ENCODE results near the gene CYP2D6. TPM values are rescaled to one million over a fixed set of nuclear protein-coding genes. Genes with fewer than 3 reads are reported as not detected.
A peak's percentile ranks its signal among the peaks of the same experiment; 100 is the strongest.

CYP2D6 gene
- total and polyA plus RNA-seq, 7 experiments from 2014 or later: 0.11 to 13.3 (median 10.9) TPM; not detected in 1

GRCh38 chr22:42080287-42080686 lies 50.3 kb downstream of the CYP2D6 start:
- H3K36me3 Mint-ChIP-seq: peaks cover 0 to 24% (median 10%) of the 10 kb centered on the region in 5 donors
- peak overlapping the region; percentile 98 for H3K4me3 ChIP-seq (ENCODE audit: low read length)
- no peaks in the 10 kb centered on the region for H3K9me3 ChIP-seq (ENCODE audit: control insufficient read depth in 2 of 3, low read length in 3 of 3)
- H3K4me1 ChIP-seq (ENCODE audit: control insufficient read depth in 2 of 2, insufficient read depth in 2 of 2, low read length in 2 of 2): peaks cover 10 to 16% of the 10 kb centered on the region in 2 donors
- intact Hi-C loops (cut with micrococcal nuclease): loop anchor here (1.0 to 10.0 kb wide), 2 partner anchors 82 to 775 kb away; partner anchors contain the start of genes ARFGAP3 (in 1 of the 2) and WBP2NL (in 1 of the 2)
- peak overlapping the region; percentile 94 to 99 (median 96) for H3K4me3 Mint-ChIP-seq
- peaks cover 6 to 45% (median 36%) of the 10 kb centered on the region in 7 donors for H3K4me1 Mint-ChIP-seq
- POLR2A ChIA-PET: interaction anchor here (0.6 to 5.0 kb wide), 27 partner anchors 10 to 698 kb away, joined by 3 to 136 read pairs (median 4); partner anchors contain the start of genes CCDC134, NAGA, NDUFA6 and POLDIP3
- H3K27ac Mint-ChIP-seq: peak overlapping the region; percentile 96 to 99 (median 99)
- no peaks in the 10 kb centered on the region for H3K9me3 Mint-ChIP-seq
- CTCF ChIA-PET: interaction anchor here (0.5 to 1.8 kb wide), 4 partner anchors 9 to 794 kb away, joined by 3 to 6 read pairs (median 4); no protein-coding TSS in a partner anchor
- ATAC-seq (no peak), DNase-seq (no peak)
- H3K36me3 ChIP-seq (ENCODE audit: control insufficient read depth in 2 of 3, insufficient read depth in 3 of 3, low read length in 3 of 3): peaks cover 3 to 32% (median 13%) of the 10 kb centered on the region in 3 experiments
- H3K27me3 Mint-ChIP-seq: no peaks in the 10 kb centered on the region
- no peaks in the 10 kb centered on the region for H3K27me3 ChIP-seq (ENCODE audit: control insufficient read depth in 2 of 2, insufficient read depth in 2 of 2, low read length in 2 of 2)
- H3K27ac ChIP-seq (ENCODE audit: low read depth, low read length): peak overlapping the region; percentile 97

DNA sequence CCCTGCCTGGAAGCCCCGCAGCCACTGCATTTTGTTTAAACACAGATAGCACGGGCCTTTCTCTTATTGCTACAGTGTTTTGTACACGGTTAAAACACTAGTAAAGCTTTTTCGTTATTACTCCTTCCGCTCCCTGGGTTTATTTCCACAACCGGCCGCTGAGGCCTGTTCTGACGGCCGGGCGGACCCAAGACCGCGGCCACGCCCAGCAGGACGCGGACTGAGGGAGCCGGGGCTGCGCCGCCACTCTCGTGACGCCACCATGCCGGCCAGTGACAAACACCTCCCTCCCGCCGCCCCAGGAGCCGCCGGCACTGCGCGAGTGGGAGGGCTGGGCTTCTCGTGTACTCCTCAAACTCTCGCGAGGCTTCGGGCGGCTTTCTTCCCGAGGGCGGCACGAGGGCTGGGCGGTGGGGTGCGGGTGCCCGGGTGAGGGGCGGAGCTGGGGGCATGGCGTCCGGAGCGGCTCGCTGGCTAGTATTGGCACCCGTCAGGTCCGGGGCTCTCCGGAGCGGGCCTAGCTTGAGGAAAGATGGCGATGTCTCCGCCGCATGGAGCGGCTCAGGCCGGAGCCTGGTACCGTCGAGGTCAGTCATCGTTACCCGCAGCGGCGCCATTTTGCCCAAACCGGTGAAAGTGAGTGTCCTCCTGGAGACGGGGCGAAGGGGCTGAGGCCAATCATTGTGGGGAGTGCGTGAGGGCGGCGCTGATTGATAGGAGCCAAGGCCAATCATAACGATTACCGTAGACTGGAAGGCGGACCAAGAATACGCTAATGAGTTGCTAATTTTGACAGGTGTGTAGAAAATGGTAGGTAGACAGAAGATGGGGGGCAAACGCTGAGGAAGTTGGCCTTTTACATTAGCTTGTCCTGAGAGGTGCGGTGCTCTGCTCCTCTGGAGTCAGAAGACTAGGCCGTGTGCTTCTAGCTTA lies 51.0 kb downstream of the CYP2D6 start, which contains the start of gene SMDT1:
Gene SMDT1 (plus strand): TSS at position 382 of the 933 bp plus-strand sequence. CDS start 69 bp downstream, at position 451.
- intact Hi-C loops (cut with micrococcal nuclease): loop anchor here (1.0 to 10.0 kb wide), 10 partner anchors 9 to 985 kb away; partner anchors contain the start of genes NAGA (in 2 of the 2), NDUFA6 (in 2 of the 2), WBP2NL (in 2 of the 2) and ARFGAP3 (in 1 of the 2)
- DNase-seq (peak; percentile 96 to 100 (median 99)), ATAC-seq (peak; percentile 94)
- H3K27me3 ChIP-seq (ENCODE audit: control insufficient read depth in 2 of 2, insufficient read depth in 2 of 2, low read length in 2 of 2): no peaks in the 10 kb centered on the region
- H3K4me3 ChIP-seq (ENCODE audit: low read length): peak within 1 kb of the TSS; percentile 98
- H3K9me3 ChIP-seq (ENCODE audit: control insufficient read depth in 2 of 3, low read length in 3 of 3): no peaks in the 10 kb centered on the region
- Mint-ChIP-seq H3K36me3 (peaks cover 0 to 21% (median 10%) of the 10 kb centered on the region in 5 donors), H3K27me3 (no peaks in the 10 kb centered on the region), H3K9me3 (no peaks in the 10 kb centered on the region), H3K4me1 (peaks cover 9 to 52% (median 43%) of the 10 kb centered on the region in 7 donors), H3K27ac (peak within 1 kb of the TSS; percentile 96 to 99 (median 99)), H3K4me3 (peak within 1 kb of the TSS; percentile 94 to 99 (median 96))
- peak within 1 kb of the TSS; percentile 97 for H3K27ac ChIP-seq (ENCODE audit: low read depth, low read length)
- ChIA-PET CTCF (interaction anchor here (0.5 to 2.1 kb wide), 5 partner anchors 9 to 793 kb away, joined by 3 to 6 read pairs (median 5); no protein-coding TSS in a partner anchor), POLR2A (interaction anchor here (0.6 to 5.0 kb wide), 29 partner anchors 10 to 698 kb away, joined by 3 to 136 read pairs (median 4); partner anchors contain the start of genes CCDC134, NAGA, NDUFA6 and POLDIP3)
- H3K36me3 ChIP-seq (ENCODE audit: control insufficient read depth in 2 of 3, insufficient read depth in 3 of 3, low read length in 3 of 3): peaks cover 3 to 25% (median 11%) of the 10 kb centered on the region in 3 experiments
- H3K4me1 ChIP-seq (ENCODE audit: control insufficient read depth in 2 of 2, insufficient read depth in 2 of 2, low read length in 2 of 2): peaks cover 10 to 16% of the 10 kb centered on the region in 2 donors

DNA sequence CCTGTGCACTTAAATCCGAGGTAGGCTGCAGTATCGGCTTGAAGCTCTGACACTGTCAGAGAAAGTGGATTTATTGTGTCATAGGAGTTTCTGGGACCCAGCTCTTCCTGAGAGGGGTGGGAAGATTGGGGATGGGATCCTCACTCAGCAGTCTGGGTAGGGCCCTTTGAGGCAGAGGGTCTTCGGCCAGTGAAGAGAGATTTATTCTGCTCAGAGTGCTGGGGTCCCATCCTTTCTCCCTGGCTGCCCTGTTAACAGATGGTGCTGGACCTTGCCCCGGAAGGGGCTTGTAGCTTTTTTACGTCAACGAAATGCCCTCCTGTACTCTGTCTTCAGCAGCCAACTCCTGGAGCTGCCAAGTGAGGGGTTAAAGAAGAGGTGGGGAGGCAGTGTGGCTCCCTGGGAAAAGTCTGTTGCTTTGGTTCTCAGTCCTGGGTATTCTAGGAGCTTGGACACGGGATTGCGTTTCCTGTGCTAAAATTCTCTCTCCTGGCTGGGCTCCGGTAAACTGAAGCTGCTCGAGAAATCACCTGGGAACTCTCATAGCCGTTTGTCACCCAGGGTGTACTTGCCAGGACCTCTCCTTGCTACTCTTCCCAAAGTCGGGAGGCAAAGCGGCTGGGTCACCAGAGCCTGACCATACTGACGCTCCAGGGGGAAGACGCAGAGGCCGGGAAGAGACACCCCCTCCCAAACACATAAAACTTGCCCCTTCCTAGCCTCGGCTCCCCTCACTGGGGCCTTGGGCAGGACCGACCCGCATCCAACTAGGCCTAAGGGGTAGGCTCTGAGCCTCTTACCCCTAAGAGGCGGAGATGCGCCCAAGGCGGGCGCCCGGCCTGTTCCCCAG lies 51.9 kb downstream of the CYP2D6 start:
- H3K9me3 Mint-ChIP-seq: no peaks in the 10 kb centered on the region
- H3K27me3 Mint-ChIP-seq: no peaks in the 10 kb centered on the region
- H3K36me3 Mint-ChIP-seq: peaks cover 0 to 15% (median 9%) of the 10 kb centered on the region in 5 donors
- peak overlapping the region; percentile 94 to 99 (median 96) for H3K4me3 Mint-ChIP-seq
- H3K36me3 ChIP-seq (ENCODE audit: control insufficient read depth in 2 of 3, insufficient read depth in 3 of 3, low read length in 3 of 3): peaks cover 0 to 20% (median 11%) of the 10 kb centered on the region in 3 experiments
- H3K4me1 Mint-ChIP-seq: peaks cover 9 to 52% (median 40%) of the 10 kb centered on the region in 7 donors
- ATAC-seq (no peak), DNase-seq (no peak)
- POLR2A ChIA-PET: interaction anchor here (0.7 to 5.0 kb wide), 13 partner anchors 9 to 696 kb away, joined by 3 to 136 read pairs (median 5); partner anchors contain the start of genes NAGA, NDUFA6, POLDIP3 and WBP2NL
- intact Hi-C loops (cut with micrococcal nuclease): loop anchor here (1.0 to 10.0 kb wide), 9 partner anchors 8 to 984 kb away; partner anchors contain the start of genes NAGA (in 2 of the 2), NDUFA6 (in 2 of the 2), CENPM (in 1 of the 2) and EP300 (in 1 of the 2)
- no peaks in the 10 kb centered on the region for H3K9me3 ChIP-seq (ENCODE audit: control insufficient read depth in 2 of 3, low read length in 3 of 3)
- CTCF ChIA-PET: interaction anchor here (0.8 to 2.1 kb wide), 2 partner anchors 11 to 366 kb away, joined by 4 to 6 read pairs; no protein-coding TSS in a partner anchor
- H3K27ac Mint-ChIP-seq: peak overlapping the region; percentile 96 to 99 (median 99)
- no peaks in the 10 kb centered on the region for H3K27me3 ChIP-seq (ENCODE audit: control insufficient read depth in 2 of 2, insufficient read depth in 2 of 2, low read length in 2 of 2)
- peaks cover 10 to 16% of the 10 kb centered on the region in 2 donors for H3K4me1 ChIP-seq (ENCODE audit: control insufficient read depth in 2 of 2, insufficient read depth in 2 of 2, low read length in 2 of 2)
- peak overlapping the region; percentile 97 for H3K27ac ChIP-seq (ENCODE audit: low read depth, low read length)
- peak overlapping the region; percentile 98 for H3K4me3 ChIP-seq (ENCODE audit: low read length)

GRCh38 chr22:42077486-42078125 lies 53.0 kb downstream of the CYP2D6 start:
- peak overlapping the region in 6 of 9 donors; percentile 32 to 99 (median 98) for H3K27ac Mint-ChIP-seq
- no peaks in the 10 kb centered on the region for H3K27me3 Mint-ChIP-seq
- intact Hi-C loops (cut with micrococcal nuclease): loop anchor here (2.0 to 10.0 kb wide), 5 partner anchors 111 to 983 kb away; partner anchors contain the start of genes CENPM (in 1 of the 2), EP300 (in 1 of the 2), SNU13 (in 1 of the 2) and SREBF2 (in 1 of the 2)
- peaks cover 10 to 20% of the 10 kb centered on the region in 2 donors for H3K4me1 ChIP-seq (ENCODE audit: control insufficient read depth in 2 of 2, insufficient read depth in 2 of 2, low read length in 2 of 2)
- ATAC-seq (no peak), DNase-seq (no peak)
- no peak overlapping the region for H3K4me3 ChIP-seq (ENCODE audit: low read length)
- ChIA-PET CTCF (interaction anchor here (2.1 kb wide), 1 partner anchor 367 kb away, joined by 6 read pairs; no protein-coding TSS in a partner anchor), POLR2A (interaction anchor here (3.5 to 5.0 kb wide), 3 partner anchors 8 to 366 kb away, joined by 26 to 136 read pairs (median 54); partner anchors contain the start of genes NAGA and NDUFA6)
- peaks cover 18 to 58% (median 45%) of the 10 kb centered on the region in 7 donors for H3K4me1 Mint-ChIP-seq
- H3K36me3 Mint-ChIP-seq: peaks cover 0 to 11% (median 7%) of the 10 kb centered on the region in 5 donors
- no peaks in the 10 kb centered on the region for H3K9me3 ChIP-seq (ENCODE audit: control insufficient read depth in 2 of 3, low read length in 3 of 3)
- no peaks in the 10 kb centered on the region for H3K9me3 Mint-ChIP-seq
- H3K27me3 ChIP-seq (ENCODE audit: control insufficient read depth in 2 of 2, insufficient read depth in 2 of 2, low read length in 2 of 2): no peaks in the 10 kb centered on the region
- H3K27ac ChIP-seq (ENCODE audit: low read depth, low read length): no peak overlapping the region
- peak overlapping the region in 3 of 10 donors; percentile 3 to 21 (median 13) for H3K4me3 Mint-ChIP-seq
- peaks cover 0 to 9% (median under 1%) of the 10 kb centered on the region in 3 experiments for H3K36me3 ChIP-seq (ENCODE audit: control insufficient read depth in 2 of 3, insufficient read depth in 3 of 3, low read length in 3 of 3)

Data from naive thymus-derived CD4-positive, alpha-beta T cell (primary cell).